ENCODE measurements around the gene POLR2J2.
"Not testable (repeated sequence)": the region's sequence is repeated elsewhere in the genome, so short reads cannot be mapped to it uniquely, and the experiment has no call there.

The POLR2J2 gene

DNA sequence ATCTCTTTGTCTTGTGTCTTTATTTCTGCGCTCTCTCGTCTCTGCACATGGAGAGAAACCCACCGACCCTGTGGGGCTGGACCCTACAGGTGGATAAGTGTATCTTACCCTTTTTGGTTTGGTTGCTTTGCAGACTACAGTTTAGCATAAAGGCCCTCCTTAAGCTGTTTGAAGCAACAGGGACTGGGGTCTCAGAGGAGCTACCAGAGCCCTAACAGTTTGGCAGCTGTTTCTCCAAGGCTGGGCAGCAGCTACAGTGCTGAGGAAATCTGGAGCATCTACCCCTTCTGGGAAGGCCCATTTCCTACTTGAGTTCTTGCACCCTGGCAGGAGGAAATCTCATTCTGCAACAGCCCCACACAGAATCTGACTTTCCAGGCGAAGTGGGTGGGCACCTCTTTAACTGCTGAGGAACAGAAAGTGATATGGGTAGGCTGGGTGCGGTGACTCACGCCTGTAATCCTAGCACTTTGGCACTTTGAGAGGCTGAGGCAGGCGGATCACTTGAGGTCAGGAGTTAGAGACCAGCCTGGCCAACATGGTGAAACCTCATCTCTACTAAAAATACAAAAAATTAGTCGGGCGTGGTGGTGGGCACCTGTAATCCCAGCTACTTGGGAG, 2.1 kb upstream of the POLR2J2 start:
- in situ Hi-C loops (cut with HindIII; ENCODE audit: low sequenced_read_pairs) = not testable (repeated sequence)

DNA sequence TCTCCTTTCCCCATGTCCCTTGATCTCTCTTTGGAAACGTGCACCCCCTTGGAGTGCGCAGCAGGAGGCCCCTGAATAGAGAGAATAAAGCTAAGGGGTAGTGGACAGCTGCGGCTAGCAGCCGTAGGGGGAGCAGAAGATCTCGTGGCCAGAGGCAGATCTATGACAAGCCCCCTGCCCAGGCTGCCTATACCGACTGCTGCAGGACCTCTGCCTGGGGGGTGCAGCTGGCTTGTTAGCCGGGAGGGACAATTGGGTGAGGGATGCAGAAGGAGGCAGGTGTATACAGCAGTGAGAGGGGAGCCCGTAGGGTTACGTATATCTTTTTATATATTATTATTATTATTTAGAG, 469 bp upstream of the POLR2J2 start:
- in situ Hi-C loops (cut with HindIII; ENCODE audit: low sequenced_read_pairs) = not testable (repeated sequence)

- in situ Hi-C loops (cut with HindIII; ENCODE audit: low sequenced_read_pairs) = not testable (repeated sequence)
Observed at GRCh38 chr7:102667523-102667922, 3.9 kb downstream of the POLR2J2 start.

GRCh38 chr7:102666850-102667249, 4.6 kb downstream of the POLR2J2 start:
- in situ Hi-C loops (cut with HindIII; ENCODE audit: low sequenced_read_pairs) = not testable (repeated sequence)

DNA sequence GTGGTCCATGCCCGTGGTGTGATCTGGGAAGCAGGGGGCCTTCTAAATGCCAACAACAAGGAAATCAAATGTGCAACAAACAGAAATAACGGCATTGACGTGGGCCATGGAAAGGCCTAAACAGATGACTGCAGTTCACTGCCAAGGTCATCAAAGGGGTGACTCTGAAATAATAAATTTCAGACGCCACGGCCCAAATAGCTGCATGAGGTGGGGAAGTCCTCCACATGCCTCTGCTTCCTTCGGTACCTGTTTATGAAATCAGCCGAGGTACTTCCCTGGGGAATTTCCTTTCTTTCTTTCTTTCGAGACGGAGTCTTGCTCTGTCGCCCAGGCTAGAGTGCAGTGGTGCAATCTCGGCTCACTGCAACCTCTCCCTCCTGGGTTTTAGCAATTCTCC, 6.7 kb downstream of the POLR2J2 start:
- in situ Hi-C loops (cut with HindIII; ENCODE audit: low sequenced_read_pairs) = not testable (repeated sequence)

DNA sequence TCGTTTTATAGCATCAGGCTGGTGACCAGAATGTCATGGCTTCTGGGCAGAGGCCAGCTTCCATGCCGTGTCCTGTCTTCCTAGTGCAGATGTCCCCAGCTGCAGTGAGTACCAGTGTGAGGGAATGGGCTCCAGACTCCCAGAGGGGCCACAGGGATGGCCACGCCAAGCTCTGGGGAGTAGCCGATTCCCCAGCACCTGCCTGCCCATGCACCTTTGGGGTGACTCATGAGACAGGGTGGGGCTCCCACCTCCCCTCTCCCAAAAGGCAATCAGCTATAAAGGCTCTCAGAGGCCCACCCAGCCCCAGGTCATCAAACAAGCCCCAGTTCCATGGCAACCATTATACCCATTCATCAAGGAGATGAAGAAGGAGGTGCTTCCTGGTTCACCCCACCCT, 21.5 kb downstream of the POLR2J2 start, which contains the start of gene SPDYE2B:
Gene SPDYE2B, plus strand, starts transcription at position 396 of the 400 bp plus-strand sequence. CDS start 2,030 bp downstream, outside the sequence.
- in situ Hi-C loops (cut with HindIII; ENCODE audit: low sequenced_read_pairs) = not testable (repeated sequence)

DNA sequence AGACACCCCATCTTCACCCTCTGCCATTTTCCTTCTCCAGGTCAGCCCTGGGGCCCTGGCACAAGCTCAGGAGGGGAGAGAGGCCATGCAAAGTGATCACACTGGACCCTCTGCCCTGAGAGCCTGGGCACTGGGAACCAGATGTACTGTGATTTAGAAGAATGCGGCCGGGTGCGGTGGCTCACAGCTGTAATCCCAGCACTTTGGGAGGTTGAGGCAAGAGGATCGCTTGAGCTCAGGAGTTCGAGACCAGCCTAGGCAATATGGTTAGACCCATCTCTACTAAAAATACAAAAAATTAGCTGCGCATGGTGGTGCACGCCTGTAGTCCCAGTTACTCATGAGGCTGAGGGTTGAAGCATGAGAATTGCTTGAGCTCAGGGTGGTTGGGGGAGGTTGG, 23.6 kb downstream of the POLR2J2 start:
- in situ Hi-C loops (cut with HindIII; ENCODE audit: low sequenced_read_pairs) = not testable (repeated sequence)

DNA sequence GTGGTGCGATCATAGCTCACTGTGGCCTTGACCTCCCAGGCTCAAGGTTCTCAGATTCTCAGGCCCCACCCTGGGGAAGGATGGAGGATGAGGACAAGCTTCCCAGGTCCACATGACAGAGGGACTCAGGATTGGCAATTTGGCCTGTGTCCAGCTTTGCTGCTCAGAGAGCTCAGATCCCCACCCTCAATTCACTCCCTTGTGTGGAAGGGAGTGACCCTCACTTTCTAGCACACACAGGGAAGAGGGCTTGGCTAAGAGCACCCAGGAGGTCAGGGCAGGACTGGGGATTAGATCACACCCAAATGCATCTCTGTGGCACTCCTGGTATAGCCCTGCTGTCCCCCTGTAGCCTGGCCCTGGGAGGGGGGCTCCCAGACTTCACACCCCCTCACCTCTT, 28.1 kb downstream of the POLR2J2 start:
- in situ Hi-C loops (cut with HindIII; ENCODE audit: low sequenced_read_pairs) = not testable (repeated sequence)

DNA sequence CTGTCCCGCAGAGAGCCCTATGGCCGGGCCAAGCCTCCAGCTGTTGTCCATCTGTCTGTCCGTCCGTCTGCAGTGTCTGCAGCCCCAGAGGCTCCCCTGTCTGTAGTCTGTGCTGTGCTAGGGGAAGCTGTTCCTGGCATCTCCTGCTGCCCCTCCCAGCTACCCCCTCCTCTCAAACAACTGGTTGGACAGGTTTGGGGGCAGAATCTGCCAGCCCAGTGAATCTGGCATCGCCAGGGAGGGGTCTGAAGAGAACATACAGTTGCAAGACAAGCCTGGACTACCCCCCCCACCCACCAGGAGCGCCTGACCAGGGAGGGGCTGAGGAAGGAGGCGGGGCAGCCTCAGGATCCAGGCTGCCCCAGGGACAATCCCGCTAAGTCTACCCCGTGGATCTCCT, 28.8 kb downstream of the POLR2J2 start, which contains the start of gene UPK3BL1:
Gene UPK3BL1, minus strand, starts transcription at position 101 of the 400 bp plus-strand sequence. Its CDS starts 50 bp downstream, at position 51.
- in situ Hi-C loops (cut with HindIII; ENCODE audit: low sequenced_read_pairs) = not testable (repeated sequence)

DNA sequence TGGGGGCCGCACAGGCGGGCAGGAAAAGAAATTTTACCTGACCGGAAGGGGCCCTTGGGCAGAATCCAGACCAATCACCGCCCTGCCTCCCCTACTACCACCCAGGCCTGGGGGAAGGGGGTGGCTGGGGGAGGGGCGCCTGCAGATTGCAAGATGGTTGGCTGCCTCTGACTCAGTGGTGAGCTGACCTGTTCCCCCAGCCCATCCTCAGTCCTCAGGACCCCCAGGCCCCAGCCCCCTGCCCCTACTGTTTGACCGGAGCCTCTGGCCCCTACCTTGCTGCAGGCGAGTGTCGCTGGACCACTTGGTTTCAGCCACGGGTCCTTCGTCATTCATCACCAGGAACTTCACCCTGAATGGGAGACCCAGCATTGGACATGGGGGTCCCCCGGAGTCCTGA, 32.6 kb downstream of the POLR2J2 start:
- in situ Hi-C loops (cut with HindIII; ENCODE audit: low sequenced_read_pairs) = not testable (repeated sequence)

DNA sequence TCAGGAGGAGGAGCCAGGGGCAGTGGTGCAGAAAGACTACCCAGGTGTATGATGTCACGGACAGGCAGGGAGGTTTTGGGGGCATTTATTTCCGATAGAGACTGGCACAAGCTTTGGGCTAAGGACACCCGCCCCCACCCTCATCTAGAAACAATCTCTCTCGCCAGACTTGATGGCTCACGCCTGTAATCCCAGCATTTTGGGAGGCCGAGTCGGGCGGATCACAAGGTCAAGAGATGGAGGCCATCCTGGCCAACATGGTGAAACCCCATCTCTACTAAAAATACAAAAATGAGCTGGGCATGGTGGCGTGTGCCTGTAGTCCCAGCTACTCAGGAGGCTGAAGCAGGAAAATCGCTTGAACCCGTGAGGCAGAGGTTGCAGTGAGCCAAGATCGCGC, 34.5 kb downstream of the POLR2J2 start:
- in situ Hi-C loops (cut with HindIII; ENCODE audit: low sequenced_read_pairs) = not testable (repeated sequence)

DNA sequence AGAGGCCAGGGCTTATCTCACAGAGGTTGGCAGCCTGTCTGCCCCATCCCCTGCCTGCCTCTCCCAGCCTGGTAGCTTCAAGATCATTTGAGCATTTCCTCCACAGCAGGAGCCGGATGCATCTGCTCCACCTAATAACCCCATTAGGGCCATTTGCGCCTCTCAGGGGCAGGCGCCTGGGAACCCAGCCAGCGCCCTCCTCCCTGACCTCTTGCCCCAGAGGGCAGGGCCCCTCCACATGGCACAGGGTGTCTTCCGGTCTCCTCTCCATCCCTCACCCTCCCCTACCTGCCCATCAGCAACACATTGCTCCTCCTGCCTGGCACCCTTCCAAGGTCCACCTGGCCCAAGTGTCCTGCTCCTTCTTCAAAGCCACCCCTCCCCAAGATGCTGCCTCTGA, 36.1 kb downstream of the POLR2J2 start:
- in situ Hi-C loops (cut with HindIII; ENCODE audit: low sequenced_read_pairs) = not testable (repeated sequence)

DNA sequence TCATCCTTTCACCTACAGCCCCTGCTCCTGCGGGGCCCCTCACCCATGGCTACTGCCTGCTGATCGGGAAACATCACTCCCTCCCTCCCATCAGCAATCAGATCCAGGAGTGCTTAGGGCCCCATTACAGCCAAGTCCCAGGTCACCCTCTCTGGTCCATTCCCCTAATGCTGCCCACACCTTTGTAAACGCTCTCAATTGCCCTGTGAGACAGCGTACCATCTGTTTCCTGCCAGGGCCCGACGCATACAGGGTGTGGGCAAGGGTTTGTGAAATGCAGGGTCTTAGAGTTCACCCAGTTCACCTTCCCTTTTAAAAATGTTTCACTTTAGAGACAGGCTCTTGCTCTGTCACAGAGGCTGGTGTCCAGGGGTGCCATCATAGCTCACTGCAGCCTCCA, 37.2 kb downstream of the POLR2J2 start:
- in situ Hi-C loops (cut with HindIII; ENCODE audit: low sequenced_read_pairs) = not testable (repeated sequence)

DNA sequence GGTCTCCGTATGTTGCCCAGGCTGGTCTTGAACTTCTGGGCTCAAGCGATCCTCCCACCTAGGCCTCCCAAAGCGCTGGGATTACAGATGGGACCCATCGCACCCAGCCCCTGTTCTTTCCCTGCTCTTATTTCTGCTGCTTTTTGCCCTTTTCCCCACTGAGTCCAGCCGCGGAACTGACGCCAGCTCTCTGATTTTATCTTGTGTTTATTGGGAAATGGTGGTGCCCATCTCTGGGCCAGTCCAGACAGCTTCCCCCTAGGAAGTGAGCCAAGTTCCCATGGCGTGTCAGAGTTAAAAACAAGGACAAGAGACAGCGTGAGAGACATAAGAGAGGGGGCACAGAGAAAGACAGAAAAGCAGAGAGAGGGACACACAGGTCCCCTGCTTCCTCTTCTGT, 40.8 kb downstream of the POLR2J2 start:
- in situ Hi-C loops (cut with HindIII; ENCODE audit: low sequenced_read_pairs) = not testable (repeated sequence)

DNA sequence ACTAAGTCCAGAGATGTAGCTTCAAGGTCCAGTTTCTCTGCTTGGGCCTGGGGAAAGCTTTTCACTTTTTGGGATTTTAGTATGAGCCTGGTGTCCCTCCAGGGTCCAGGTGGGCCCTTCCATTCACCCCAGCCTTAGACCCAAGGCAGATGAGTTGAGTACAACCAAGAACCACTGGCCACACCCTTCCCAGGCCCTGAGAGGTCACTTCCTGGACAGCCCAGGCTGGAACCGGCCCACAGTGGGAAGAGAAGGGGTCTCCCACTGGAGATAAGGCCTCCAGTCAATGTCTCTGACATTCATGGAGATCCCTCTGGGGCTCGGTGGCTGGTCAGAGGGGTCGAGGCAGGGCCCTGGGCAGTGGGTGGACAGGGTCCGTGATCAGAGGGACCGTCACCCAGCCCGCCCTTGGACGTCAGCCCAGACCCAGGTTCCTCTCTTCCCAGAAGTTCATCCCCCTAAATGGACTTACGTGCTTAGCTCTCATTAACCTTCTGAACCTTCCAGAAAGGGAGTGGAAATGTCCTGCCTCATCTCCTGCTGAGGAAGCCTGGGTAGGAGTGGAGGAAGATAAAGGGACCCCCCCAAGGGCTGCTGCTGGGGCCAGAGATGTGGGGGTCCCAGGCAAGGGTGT, 44.1 kb downstream of the POLR2J2 start:
- in situ Hi-C loops (cut with HindIII; ENCODE audit: low sequenced_read_pairs) = not testable (repeated sequence)

DNA sequence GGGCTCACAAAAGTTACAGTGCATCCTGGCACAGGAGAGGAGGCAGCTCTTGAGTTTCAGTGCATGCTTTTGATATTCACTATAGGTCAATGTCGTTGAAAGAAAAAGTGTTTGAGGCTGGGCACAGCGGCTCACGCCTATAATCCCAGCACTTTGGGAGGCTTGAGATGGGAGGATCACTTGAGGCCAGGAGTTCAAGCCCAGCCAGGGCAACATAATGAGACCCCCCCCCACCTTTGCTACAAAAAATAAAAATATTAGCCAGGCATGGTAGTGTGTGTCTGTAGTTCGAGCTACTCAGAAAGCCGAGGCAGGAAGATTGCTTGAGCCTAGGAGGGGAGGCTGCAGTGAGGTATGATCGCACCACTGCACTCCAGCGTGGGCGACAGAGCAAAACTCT, 53.3 kb downstream of the POLR2J2 start:
- in situ Hi-C loops (cut with HindIII; ENCODE audit: low sequenced_read_pairs) = not testable (repeated sequence)

- in situ Hi-C loops (cut with HindIII; ENCODE audit: low sequenced_read_pairs) = not testable (repeated sequence)
Observed at GRCh38 chr7:102616507-102617125, 54.8 kb downstream of the POLR2J2 start, which contains the start of gene RASA4. Gene RASA4, minus strand, starts transcription at chr7:102616756. Its CDS starts 67 bp downstream, at chr7:102616689.
